B cell (primary cell): ENCODE measurements around the gene CNST.

Experiments
- CTCF ChIP-seq: fragments of 200-600 bp; IDR thresholded peaks from one replicate; pipeline ENCODE4 v1.8.0; 2022; ENCODE audit warnings: antibody characterized with exemption, mild to moderate bottlenecking
- EZH2 ChIP-seq: IDR thresholded peaks from 2 replicates; pipeline ENCODE4 v1.6.1; 2012; ENCODE audit warnings: borderline replicate concordance, low read depth, mild to moderate bottlenecking, moderate library complexity, low read length; ENCODE audit not compliant: insufficient read depth, poor library complexity, severe bottlenecking

- TF ChIP-seq CTCF (no peak), EZH2 (no peak)
Observed at GRCh38 chr1:246687002-246687401, 120.7 kb downstream of the CNST start.
